ENCODE measurements around the gene AARS2.

AARS2 gene

DNA sequence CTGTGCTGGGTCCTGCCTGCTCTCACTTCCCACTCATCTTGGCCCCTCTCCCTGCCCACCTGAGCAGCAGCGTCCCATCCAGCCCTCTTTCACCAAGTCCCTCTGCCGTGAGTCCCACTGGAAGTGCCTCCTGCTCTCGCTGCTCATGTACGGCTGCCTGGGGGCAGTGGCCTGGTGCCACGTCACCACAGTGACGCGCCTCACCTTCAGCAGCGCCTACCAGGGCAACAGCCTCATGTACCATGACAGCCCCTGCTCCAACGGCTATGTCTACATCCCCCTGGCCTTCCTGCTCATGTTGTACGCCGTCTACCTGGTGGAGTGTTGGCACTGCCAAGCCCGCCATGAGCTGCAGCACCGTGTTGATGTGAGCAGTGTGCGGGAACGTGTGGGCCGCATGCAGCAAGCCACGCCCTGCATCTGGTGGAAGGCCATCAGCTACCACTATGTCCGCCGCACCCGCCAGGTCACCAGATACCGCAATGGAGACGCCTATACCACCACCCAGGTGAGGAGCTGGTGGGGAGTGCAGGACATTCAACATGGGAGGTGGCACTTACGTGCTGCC lies 40.1 kb downstream of the AARS2 start:
- no peak overlapping the region for H3K4me3 ChIP-seq (ENCODE audit: control insufficient read depth, low read depth, low read length)
- TF ChIP-seq, protein P1, sequence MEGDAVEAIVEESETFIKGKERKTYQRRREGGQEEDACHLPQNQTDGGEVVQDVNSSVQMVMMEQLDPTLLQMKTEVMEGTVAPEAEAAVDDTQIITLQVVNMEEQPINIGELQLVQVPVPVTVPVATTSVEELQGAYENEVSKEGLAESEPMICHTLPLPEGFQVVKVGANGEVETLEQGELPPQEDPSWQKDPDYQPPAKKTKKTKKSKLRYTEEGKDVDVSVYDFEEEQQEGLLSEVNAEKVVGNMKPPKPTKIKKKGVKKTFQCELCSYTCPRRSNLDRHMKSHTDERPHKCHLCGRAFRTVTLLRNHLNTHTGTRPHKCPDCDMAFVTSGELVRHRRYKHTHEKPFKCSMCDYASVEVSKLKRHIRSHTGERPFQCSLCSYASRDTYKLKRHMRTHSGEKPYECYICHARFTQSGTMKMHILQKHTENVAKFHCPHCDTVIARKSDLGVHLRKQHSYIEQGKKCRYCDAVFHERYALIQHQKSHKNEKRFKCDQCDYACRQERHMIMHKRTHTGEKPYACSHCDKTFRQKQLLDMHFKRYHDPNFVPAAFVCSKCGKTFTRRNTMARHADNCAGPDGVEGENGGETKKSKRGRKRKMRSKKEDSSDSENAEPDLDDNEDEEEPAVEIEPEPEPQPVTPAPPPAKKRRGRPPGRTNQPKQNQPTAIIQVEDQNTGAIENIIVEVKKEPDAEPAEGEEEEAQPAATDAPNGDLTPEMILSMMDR (IDR thresholded peaks at IDR 0.05; ENCODE audit: control insufficient read depth, insufficient read depth, low read depth, low read length, missing control alignments), result no peak

DNA sequence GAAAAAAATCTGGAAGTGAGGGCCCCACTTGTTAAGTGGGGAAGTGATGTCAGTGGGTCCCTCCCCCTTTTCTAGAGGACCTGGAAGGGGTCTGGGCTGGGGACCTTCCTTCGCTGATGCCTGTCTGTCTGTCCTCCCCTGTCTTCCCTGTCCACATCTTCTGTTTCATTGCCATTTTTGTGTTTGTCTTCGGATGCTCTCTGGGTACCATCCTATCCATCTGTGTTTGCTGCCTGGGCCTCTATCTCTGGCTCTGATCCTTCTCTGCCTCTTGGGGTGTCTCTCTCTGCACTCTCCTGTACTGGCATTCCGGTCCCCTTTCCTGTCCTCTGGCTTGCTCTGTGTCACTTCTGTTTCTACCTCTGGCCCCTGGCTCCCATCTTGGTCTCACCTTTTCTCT lies 40.6 kb downstream of the AARS2 start:
- TF ChIP-seq, protein P1 (IDR thresholded peaks at IDR 0.05; ENCODE audit: control insufficient read depth, insufficient read depth, low read depth, low read length, missing control alignments), result no peak
- no peak for DNase-seq (ENCODE audit: low read depth)
- no peak overlapping the region for H3K4me3 ChIP-seq (ENCODE audit: control insufficient read depth, low read depth, low read length)

More for the DNA sequence above, 40.1 kb downstream of the AARS2 start:
- DNase-seq (ENCODE audit: low read depth), result no peak

DNA sequence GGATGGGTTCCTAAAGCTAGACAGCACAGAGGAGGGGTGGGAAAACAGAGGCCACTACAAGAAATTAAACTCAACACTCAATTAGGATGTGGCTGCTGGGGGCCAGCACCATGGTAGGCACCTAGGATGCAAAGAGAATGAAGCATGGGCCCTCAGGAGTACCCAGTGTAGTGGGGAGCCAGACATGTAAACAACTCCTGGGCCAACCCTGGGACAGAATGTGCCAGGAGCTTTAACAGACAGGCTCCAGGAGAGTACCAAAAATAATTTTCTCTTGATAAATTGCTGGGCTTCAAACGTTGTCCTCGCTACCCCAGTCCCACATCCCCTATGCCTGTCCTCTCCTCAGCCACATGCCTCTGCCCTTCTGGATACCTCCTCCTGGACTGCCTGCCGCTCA lies 41.2 kb downstream of the AARS2 start:
- H3K4me3 ChIP-seq (ENCODE audit: control insufficient read depth, low read depth, low read length), result no peak overlapping the region
- TF ChIP-seq, protein P1 (IDR thresholded peaks at IDR 0.05; ENCODE audit: control insufficient read depth, insufficient read depth, low read depth, low read length, missing control alignments), result no peak
- DNase-seq (ENCODE audit: low read depth), result no peak

DNA sequence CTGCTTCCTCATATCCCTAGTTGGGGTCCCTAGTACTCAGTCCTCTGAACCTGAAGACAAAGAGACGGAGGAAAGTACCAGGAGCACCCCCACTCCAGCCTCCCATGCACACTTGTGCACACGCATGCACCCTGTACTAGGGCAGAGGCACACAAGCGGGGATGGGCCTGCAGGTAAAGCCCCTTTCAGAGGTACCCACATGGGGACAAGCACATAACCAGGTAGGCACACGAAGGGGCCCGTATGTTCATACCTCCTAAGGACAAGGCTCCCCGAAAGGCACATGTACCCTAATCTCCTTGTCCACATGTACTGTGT lies 41.8 kb downstream of the AARS2 start:
- TF ChIP-seq, protein P1 (IDR thresholded peaks at IDR 0.05; ENCODE audit: control insufficient read depth, insufficient read depth, low read depth, low read length, missing control alignments), result no peak
- no peak overlapping the region for H3K4me3 ChIP-seq (ENCODE audit: control insufficient read depth, low read depth, low read length)
- no peak for DNase-seq (ENCODE audit: low read depth)

DNA sequence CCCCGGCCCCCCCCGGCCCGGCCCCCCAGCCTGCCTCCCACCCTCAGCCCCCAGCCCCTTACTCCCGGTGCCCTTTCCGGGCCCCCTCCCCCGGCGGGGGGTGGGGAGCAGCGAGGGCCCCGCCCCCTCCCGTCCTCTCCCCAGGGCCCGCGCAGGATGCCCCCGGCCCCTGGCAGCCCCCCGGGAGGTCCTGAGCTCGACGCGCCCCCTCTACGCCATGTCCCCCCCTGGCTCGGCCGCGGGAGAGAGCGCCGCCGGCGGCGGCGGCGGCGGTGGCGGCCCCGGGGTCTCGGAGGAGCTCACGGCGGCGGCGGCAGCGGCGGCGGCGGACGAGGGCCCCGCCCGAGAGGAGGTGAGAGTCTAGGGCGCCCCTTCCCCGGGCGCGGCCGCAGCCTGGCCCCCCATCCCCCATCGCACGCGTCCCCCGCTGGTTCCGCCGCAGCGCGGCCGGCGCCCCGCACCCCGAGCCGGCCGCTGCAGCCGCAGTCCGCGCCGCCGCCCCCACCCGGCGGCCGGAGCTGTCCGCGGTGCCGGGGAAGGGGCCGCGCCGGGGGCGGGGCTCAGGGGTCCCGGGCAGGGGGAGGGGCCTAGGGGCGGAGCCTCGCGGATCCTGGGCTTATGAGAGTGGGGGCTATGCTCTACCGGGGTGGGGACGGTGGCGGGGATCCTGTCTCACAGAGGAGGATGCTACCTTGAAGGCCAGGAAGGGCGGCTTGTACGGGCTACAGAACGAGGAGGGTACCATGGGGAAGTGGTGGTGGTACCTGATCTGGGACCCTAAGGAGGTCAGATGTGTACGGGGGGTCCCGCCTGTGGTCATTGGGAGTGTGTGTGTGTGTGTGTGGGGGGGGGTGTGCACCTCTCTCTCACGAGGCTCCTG lies 42.4 kb downstream of the AARS2 start:
- TF ChIP-seq, protein P1 (IDR thresholded peaks at IDR 0.05; ENCODE audit: control insufficient read depth, insufficient read depth, low read depth, low read length, missing control alignments), result no peak
- no peak overlapping the region for H3K4me3 ChIP-seq (ENCODE audit: control insufficient read depth, low read depth, low read length)
- no peak for DNase-seq (ENCODE audit: low read depth)

DNA sequence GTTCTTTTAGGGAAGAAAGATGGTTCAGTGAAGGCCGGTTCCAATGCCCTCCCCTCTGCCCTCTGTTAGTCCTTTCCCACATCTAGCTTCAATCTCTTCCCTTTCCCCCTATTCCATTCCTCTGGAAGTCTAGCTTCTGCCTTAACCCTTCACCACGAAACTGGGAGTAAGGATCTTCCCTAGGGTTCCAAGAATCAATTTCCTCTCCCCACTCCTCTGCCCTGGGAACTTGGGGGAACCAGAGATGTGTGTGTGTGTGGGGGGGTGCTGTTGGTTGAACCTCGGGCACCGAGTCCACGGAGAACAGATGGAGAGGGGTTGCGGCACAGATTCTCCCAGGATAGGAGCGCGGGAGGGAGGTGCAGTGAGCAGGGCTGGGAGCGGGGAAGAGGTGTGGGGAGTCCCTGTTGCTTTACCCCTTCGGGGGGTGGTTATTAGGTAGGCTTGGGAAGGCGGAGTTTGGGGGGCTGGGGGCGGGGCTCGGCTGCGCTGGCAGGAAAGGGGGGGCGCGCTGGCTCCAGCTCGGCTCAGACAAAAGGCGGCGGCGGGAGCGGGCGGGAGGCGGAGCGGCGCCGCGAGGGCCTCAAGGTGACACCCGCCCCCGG lies 43.1 kb downstream of the AARS2 start, which contains the start of gene TMEM151B:
Gene TMEM151B (plus strand): TSS at position 530 of the 605 bp plus-strand sequence. CDS start 293 bp downstream, outside the sequence.
- no peak within 1 kb of the TSS for H3K4me3 ChIP-seq (ENCODE audit: control insufficient read depth, low read depth, low read length)
- TF ChIP-seq, protein P1 (IDR thresholded peaks at IDR 0.05; ENCODE audit: control insufficient read depth, insufficient read depth, low read depth, low read length, missing control alignments), result no peak
- no peak for DNase-seq (ENCODE audit: low read depth)

All from AG09309 (cell line).